Right lobe of liver (tissue), 4 donors: ENCODE measurements around the gene PIK3CG.

Experiments used
- POLR2A ChIP-seq: fragments of 450-650 bp; IDR thresholded peaks from one replicate; pipeline ENCODE4 v1.6.1; 2017; ENCODE audit warnings: antibody characterized with exemption, mild to moderate bottlenecking
- TF ChIP-seq, protein P1 (sequence below), 4 donors: fragments of 200-600 bp in 3 of 4; fragments of 450-650 bp in 1 of 4; IDR thresholded peaks; one replicate each; pipeline versions ENCODE4 v1.5.1 to v1.8.0; 2016 to 2022; ENCODE audit warnings: antibody characterized with exemption in 4 of 4, mild to moderate bottlenecking in 2 of 4
- donor health status: DM: no; HTN: no; CAD: no.
- donor health status: DM: no; HTN: no; CAD: no.
- donor health status: DM: no; HTN: yes; CAD: no.

- TF ChIP-seq, protein P1, sequence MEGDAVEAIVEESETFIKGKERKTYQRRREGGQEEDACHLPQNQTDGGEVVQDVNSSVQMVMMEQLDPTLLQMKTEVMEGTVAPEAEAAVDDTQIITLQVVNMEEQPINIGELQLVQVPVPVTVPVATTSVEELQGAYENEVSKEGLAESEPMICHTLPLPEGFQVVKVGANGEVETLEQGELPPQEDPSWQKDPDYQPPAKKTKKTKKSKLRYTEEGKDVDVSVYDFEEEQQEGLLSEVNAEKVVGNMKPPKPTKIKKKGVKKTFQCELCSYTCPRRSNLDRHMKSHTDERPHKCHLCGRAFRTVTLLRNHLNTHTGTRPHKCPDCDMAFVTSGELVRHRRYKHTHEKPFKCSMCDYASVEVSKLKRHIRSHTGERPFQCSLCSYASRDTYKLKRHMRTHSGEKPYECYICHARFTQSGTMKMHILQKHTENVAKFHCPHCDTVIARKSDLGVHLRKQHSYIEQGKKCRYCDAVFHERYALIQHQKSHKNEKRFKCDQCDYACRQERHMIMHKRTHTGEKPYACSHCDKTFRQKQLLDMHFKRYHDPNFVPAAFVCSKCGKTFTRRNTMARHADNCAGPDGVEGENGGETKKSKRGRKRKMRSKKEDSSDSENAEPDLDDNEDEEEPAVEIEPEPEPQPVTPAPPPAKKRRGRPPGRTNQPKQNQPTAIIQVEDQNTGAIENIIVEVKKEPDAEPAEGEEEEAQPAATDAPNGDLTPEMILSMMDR (IDR thresholded peaks at IDR 0.05), result no peak
- no peak for TF ChIP-seq POLR2A
These were observed 16.1 kb upstream of the PIK3CG start for GRCh38 chr7:106848851-106849442.
